Panc1 (cell line): ENCODE results near the gene MPLKIP. TPM values are rescaled to one million over a fixed set of nuclear protein-coding genes. Genes with fewer than 3 reads are reported as not detected.

Experiments used
- ATAC-seq: fragments of 200-7000 bp; cut with Tn5 transposase; 2 replicates; pipeline ENCODE4 v1.9.1; 2020; ENCODE audit warnings: mild to moderate bottlenecking, moderate library complexity
- BruUV-seq: library from RNA; stranded (reverse); fragments of 400-500 nt; replicated peaks from 2 replicates; lab custom pipeline; 2021; lab: Mats Ljungman, UMichigan
- CTCF ChIA-PET: fragments of 300-600 bp; sonication (Branson Sonifier 250); formaldehyde crosslinking; loops from one replicate; lab custom pipeline; 2022; ENCODE audit warnings: antibody characterized with exemption; lab: Charles Lee
- POLR2A ChIA-PET: fragments of 300-600 bp; sonication (Branson Sonifier 250); formaldehyde crosslinking; loops from one replicate; lab custom pipeline; 2022; ENCODE audit warnings: antibody characterized with exemption; lab: Charles Lee
- DNase-seq: peaks from one replicate; pipeline ENCODE4 v3.0.0-alpha.2; 2010; ENCODE audit warnings: low read depth, low spot score
- H3K27ac ChIP-seq: 2 replicates; pipeline ENCODE4 v1.5.1; 2011; ENCODE audit warnings: mild to moderate bottlenecking, low read length, inconsistent platforms
- H3K27me3 ChIP-seq: fragments of 200-500 bp; sonication (Bioruptor generic); 2 replicates; pipeline ENCODE4 v1.6.0; 2014; ENCODE audit warnings: low read length, inconsistent platforms; ENCODE audit not compliant: control insufficient read depth, insufficient read depth
- H3K36me3 ChIP-seq: fragments of 200-500 bp; sonication (Bioruptor generic); 2 replicates; pipeline ENCODE4 v1.5.1; 2014; ENCODE audit warnings: inconsistent platforms, mild to moderate bottlenecking, low read length, moderate library complexity; ENCODE audit not compliant: control insufficient read depth, insufficient read depth
- H3K4me1 ChIP-seq: 2 replicates; pipeline ENCODE4 v1.5.1; 2011; ENCODE audit warnings: inconsistent platforms, mild to moderate bottlenecking, low read length, moderate library complexity; ENCODE audit not compliant: control insufficient read depth, insufficient read depth
- H3K4me3 ChIP-seq, 2 experiments: 2 replicates each; pipeline ENCODE4 v1.5.1; 2011 to 2012; ENCODE audit warnings: low read depth in 2 of 2, low read length in 2 of 2, mild to moderate bottlenecking in 2 of 2, inconsistent platforms in 1 of 2, moderate library complexity in 1 of 2
- H3K9me3 ChIP-seq: fragments of 200-500 bp; sonication (Bioruptor generic); 2 replicates; pipeline ENCODE4 v1.5.1; 2014; ENCODE audit warnings: low read depth, mild to moderate bottlenecking, inconsistent platforms, low read length, moderate library complexity; ENCODE audit not compliant: control insufficient read depth, insufficient read depth
- POLR2AphosphoS5 ChIP-seq: IDR thresholded peaks from 2 replicates; pipeline ENCODE4 v1.6.1; 2012; ENCODE audit warnings: mild to moderate bottlenecking, low read depth, low read length, moderate library complexity
- REST ChIP-seq, 2 experiments: IDR thresholded peaks; 2 replicates each; pipeline ENCODE4 v1.6.1; 2011 to 2012; ENCODE audit warnings: low read depth in 2 of 2, control low read depth in 1 of 2, low read length in 1 of 2, mild to moderate bottlenecking in 1 of 2, moderate library complexity in 1 of 2; ENCODE audit not compliant: insufficient read depth in 1 of 2
- SIN3A ChIP-seq: IDR thresholded peaks from 2 replicates; pipeline ENCODE4 v1.6.1; 2012; ENCODE audit warnings: low read depth, mild to moderate bottlenecking, low read length, moderate library complexity, borderline replicate concordance; ENCODE audit not compliant: insufficient read depth
- TCF7L2 ChIP-seq: IDR thresholded peaks from 2 replicates; pipeline ENCODE4 v1.6.1; 2011; ENCODE audit warnings: mild to moderate bottlenecking, low read depth, low read length, inconsistent platforms
- in situ Hi-C: cut with HindIII; loops from 2 replicates; pipeline ENCODE4 v1.10.0; 2016; ENCODE audit warnings: low sequenced_read_pairs, low pct_unique_long_range_greater_than_20kb
- intact Hi-C: fragments of 100-400 bp; cut with micrococcal nuclease; formaldehyde crosslinking; loops from one replicate; pipeline ENCODE4 v1.10.0; 2022; ENCODE audit not compliant: unreplicated experiment
- total RNA-seq: library from RNA; stranded (reverse); gene quantifications from one replicate; pipeline ENCODE4 v1.2.1, GENCODE V29; 2021; ENCODE audit not compliant: unreplicated experiment
- TF ChIP-seq, protein P1 (sequence below): fragments of 450-650 bp; IDR thresholded peaks from 2 replicates; pipeline ENCODE4 v1.5.1; 2017; ENCODE audit warnings: mild to moderate bottlenecking

MPLKIP gene
- total RNA-seq, 1 experiment from 2014 or later = 42.6 TPM

DNA sequence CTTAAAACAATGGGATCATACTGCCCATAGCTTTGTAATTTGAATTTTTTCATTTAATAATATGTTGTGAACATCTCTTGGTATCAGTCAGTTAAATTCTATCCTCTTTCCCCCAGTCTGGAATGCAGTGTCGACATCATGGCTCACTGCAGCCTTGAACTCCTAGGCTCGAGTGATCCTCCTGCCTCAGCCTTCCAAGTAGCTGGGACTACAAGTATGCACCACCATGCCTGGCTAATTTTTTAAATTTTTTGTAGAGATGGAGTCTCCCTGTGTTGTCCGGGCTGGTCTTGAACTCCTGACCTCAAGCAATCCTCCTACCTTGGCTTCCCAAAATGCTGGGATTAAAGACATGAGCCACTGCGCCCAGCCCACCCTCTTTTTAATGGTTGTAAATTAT, 34.6 kb downstream of the MPLKIP start:
- TF ChIP-seq REST (IDR thresholded peaks at IDR 0.05; ENCODE audit: insufficient read depth in 1 of 2, low read depth in 2 of 2, low read length in 1 of 2) = no peak
- TF ChIP-seq, protein P1, sequence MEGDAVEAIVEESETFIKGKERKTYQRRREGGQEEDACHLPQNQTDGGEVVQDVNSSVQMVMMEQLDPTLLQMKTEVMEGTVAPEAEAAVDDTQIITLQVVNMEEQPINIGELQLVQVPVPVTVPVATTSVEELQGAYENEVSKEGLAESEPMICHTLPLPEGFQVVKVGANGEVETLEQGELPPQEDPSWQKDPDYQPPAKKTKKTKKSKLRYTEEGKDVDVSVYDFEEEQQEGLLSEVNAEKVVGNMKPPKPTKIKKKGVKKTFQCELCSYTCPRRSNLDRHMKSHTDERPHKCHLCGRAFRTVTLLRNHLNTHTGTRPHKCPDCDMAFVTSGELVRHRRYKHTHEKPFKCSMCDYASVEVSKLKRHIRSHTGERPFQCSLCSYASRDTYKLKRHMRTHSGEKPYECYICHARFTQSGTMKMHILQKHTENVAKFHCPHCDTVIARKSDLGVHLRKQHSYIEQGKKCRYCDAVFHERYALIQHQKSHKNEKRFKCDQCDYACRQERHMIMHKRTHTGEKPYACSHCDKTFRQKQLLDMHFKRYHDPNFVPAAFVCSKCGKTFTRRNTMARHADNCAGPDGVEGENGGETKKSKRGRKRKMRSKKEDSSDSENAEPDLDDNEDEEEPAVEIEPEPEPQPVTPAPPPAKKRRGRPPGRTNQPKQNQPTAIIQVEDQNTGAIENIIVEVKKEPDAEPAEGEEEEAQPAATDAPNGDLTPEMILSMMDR = no peak
- no peak for TF ChIP-seq TCF7L2
- TF ChIP-seq SIN3A = no peak
- no peak for TF ChIP-seq POLR2AphosphoS5
- no peaks in the 10 kb centered on the region for H3K9me3 ChIP-seq
- H3K4me3 ChIP-seq = no peak overlapping the region
- peaks cover 6% of the 10 kb centered on the region; the same call in 1 of the 2 replicates for H3K4me1 ChIP-seq
- BruUV-seq = no TSS peak
- no peak for DNase-seq
- ChIA-PET POLR2A (no interaction called here), CTCF (interaction anchor here (1.0 kb wide), 1 partner anchor 47 kb away, joined by 3 read pairs; no protein-coding TSS in a partner anchor)
- in situ Hi-C loops = no loop called here
- no peak for ATAC-seq
- H3K27ac ChIP-seq = no peak overlapping the region
- peaks cover 18% of the 10 kb centered on the region for H3K36me3 ChIP-seq
- H3K27me3 ChIP-seq = no peaks in the 10 kb centered on the region
- intact Hi-C loops = no loop called here

DNA sequence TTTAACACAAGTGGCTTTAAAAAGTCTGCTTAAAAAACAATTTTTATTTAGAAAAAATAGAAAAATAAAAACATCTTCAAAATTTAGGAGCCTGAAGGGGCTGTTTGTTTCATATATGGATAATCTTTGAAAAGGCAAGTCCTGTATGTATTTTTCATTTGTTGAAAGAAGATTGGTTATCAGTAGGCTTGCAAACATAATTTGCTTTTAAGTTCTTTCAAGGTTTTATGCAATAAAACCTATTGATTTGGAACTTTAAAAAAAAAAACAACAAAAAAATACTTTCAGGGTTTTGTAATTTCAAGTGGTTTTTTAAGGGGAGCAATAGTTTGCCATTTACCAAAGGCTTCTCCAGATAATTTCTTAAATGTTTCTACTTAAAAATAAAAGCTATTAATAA, 35.6 kb downstream of the MPLKIP start:
- no peak overlapping the region for H3K27ac ChIP-seq
- intact Hi-C loops = no loop called here
- BruUV-seq = no TSS peak
- no peak for DNase-seq
- H3K9me3 ChIP-seq = no peaks in the 10 kb centered on the region
- peaks cover 6% of the 10 kb centered on the region; the same call in 1 of the 2 replicates for H3K4me1 ChIP-seq
- ChIA-PET POLR2A (no interaction called here), CTCF (interaction anchor here (1.0 kb wide), 1 partner anchor 46 kb away, joined by 3 read pairs; no protein-coding TSS in a partner anchor)
- H3K27me3 ChIP-seq = no peaks in the 10 kb centered on the region
- peaks cover 26% of the 10 kb centered on the region for H3K36me3 ChIP-seq
- no peak overlapping the region for H3K4me3 ChIP-seq
- ATAC-seq = no peak
- TF ChIP-seq POLR2AphosphoS5 = no peak
- TF ChIP-seq, protein P1 = no peak
- TF ChIP-seq SIN3A = no peak
- no peak for TF ChIP-seq TCF7L2
- no peak for TF ChIP-seq REST (IDR thresholded peaks at IDR 0.05; ENCODE audit: insufficient read depth in 1 of 2, low read depth in 2 of 2, low read length in 1 of 2)
- in situ Hi-C loops = no loop called here
